HG02970 (cell line): ENCODE measurements around the gene PDZD2.
"Not testable (repeated sequence)": the region's sequence is repeated elsewhere in the genome, so short reads cannot be mapped to it uniquely, and the experiment has no call there.

Experiments used
- ATAC-seq: cut with Tn5 transposase; IDR thresholded peaks from one replicate; pipeline ENCODE4 v1.9.1; 2021; ENCODE audit warnings: mild to moderate bottlenecking, moderate library complexity, moderate number of reproducible peaks; ENCODE audit not compliant: unreplicated experiment, low FRiP score

The PDZD2 gene

GRCh38 chr5:32115985-32116384 is 477.1 kb downstream of the PDZD2 start:
- no peak for ATAC-seq

GRCh38 chr5:32116574-32117313 is 477.8 kb downstream of the PDZD2 start:
- no peak for ATAC-seq

GRCh38 chr5:32118922-32119321 is 480.0 kb downstream of the PDZD2 start:
- not testable (repeated sequence) for ATAC-seq

GRCh38 chr5:32123058-32123805 is 484.3 kb downstream of the PDZD2 start:
- no peak for ATAC-seq

GRCh38 chr5:32123889-32124676 is 485.2 kb downstream of the PDZD2 start:
- no peak for ATAC-seq

GRCh38 chr5:32126691-32127090 is 487.8 kb downstream of the PDZD2 start:
- no peak for ATAC-seq

- ATAC-seq: no peak
Measured at GRCh38 chr5:32127711-32128110, 488.8 kb downstream of the PDZD2 start.

- no peak for ATAC-seq
Measured at GRCh38 chr5:32129074-32129598, 490.2 kb downstream of the PDZD2 start.

- ATAC-seq: no peak
Measured at GRCh38 chr5:32130865-32131264, 491.9 kb downstream of the PDZD2 start.

GRCh38 chr5:32131604-32132003 is 492.7 kb downstream of the PDZD2 start:
- no peak for ATAC-seq

GRCh38 chr5:32132757-32133156 is 493.8 kb downstream of the PDZD2 start:
- no peak for ATAC-seq

- no peak for ATAC-seq
Measured at GRCh38 chr5:32135086-32135485, 496.2 kb downstream of the PDZD2 start.

GRCh38 chr5:32136342-32136741 is 497.4 kb downstream of the PDZD2 start:
- ATAC-seq: no peak

- ATAC-seq: no peak
Measured at GRCh38 chr5:32138839-32139493, 500.0 kb downstream of the PDZD2 start.

GRCh38 chr5:32143617-32144377 is 504.9 kb downstream of the PDZD2 start:
- ATAC-seq: no peak

GRCh38 chr5:32144378-32145207 is 505.7 kb downstream of the PDZD2 start:
- no peak for ATAC-seq

- ATAC-seq: no peak
Measured at GRCh38 chr5:32145378-32145777, 506.4 kb downstream of the PDZD2 start.

GRCh38 chr5:32147236-32147635 is 508.3 kb downstream of the PDZD2 start:
- no peak for ATAC-seq

- no peak for ATAC-seq
Measured at GRCh38 chr5:32147959-32148358, 509.0 kb downstream of the PDZD2 start.
